Coronary artery (tissue), 2 donors: Measurements from ENCODE around the gene IRAK1.
A peak's percentile ranks its signal among the peaks of the same experiment; 100 is the strongest.

ENCODE experiments used
- DNase-seq: peaks from one replicate; pipeline ENCODE4 v3.0.0-alpha.2; 2017; ENCODE audit warnings: low spot score
- H3K27ac ChIP-seq, 2 donors: fragments of 200-600 bp; sonication (generic); one replicate each; pipeline ENCODE4 v1.5.1; 2016 to 2019
- H3K4me3 ChIP-seq: fragments of 200-600 bp; sonication (generic); 2 replicates; pipeline ENCODE4 v1.5.1; 2016; ENCODE audit warnings: mild to moderate bottlenecking, moderate library complexity
- TF ChIP-seq, protein P1 (sequence below): fragments of 200-600 bp; sonication (generic); IDR thresholded peaks from one replicate; pipeline ENCODE4 v1.5.1; 2019; ENCODE audit warnings: antibody characterized with exemption

IRAK1 gene

DNA sequence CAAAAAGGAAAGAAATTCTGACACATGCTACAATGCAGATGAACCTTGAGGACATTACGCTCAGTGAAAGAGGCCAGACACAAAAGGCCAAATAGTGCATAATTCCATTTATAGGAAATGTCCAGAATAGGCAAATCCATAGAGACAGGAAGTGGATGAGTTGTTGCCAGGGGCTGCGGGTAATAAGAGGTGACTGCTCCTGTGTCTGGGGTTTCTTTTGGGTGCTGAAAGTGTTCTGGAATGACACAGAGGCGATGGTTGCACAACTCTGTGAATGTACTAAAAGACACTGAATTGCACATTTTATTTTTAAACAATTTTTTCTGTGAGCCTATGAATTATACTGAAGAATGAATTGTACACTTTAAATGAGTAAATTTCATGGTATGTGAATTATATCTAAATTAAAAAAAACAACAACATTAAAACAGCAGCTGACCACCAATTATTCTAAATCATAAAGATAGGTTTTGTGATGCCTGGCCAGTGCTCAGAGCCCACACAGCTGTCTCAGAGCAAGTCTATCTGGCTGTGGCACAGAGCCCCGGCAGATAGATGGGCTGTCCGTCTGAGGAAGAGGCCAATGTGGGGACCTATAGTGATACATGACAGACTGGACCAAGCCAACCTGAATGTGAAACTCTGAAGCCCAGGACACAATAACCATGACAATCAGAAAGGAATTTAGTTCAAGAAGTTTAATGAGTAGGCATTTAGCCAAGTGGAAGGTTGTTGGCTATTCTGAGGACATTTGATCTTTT, 23.5 kb upstream of the IRAK1 start:
- DNase-seq, result no peak

DNA sequence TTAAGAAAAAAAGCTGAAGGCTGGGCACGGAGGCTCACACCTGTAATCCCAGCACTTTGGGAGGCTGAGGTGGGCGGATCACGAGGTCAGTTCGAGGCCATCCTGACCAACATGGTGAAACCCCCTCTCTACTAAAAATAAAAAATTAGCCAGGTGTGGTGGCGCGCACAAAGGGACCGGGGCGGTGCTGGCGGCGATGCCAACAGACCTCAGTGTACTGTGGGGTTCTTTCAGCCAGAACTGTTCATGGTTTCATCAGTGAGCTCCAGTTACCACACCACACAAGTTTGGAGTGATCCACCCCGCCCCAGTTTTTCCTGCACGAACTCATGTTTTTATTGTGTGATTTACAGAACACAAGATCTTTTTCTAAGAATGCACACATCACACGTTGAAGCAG, 21.2 kb upstream of the IRAK1 start:
- DNase-seq, result no peak
- Histone ChIP-seq H3K4me3 (no peak overlapping the region), H3K27ac (peak overlapping the region in 1 of 2 donors; percentile 3)
- TF ChIP-seq, protein P1, sequence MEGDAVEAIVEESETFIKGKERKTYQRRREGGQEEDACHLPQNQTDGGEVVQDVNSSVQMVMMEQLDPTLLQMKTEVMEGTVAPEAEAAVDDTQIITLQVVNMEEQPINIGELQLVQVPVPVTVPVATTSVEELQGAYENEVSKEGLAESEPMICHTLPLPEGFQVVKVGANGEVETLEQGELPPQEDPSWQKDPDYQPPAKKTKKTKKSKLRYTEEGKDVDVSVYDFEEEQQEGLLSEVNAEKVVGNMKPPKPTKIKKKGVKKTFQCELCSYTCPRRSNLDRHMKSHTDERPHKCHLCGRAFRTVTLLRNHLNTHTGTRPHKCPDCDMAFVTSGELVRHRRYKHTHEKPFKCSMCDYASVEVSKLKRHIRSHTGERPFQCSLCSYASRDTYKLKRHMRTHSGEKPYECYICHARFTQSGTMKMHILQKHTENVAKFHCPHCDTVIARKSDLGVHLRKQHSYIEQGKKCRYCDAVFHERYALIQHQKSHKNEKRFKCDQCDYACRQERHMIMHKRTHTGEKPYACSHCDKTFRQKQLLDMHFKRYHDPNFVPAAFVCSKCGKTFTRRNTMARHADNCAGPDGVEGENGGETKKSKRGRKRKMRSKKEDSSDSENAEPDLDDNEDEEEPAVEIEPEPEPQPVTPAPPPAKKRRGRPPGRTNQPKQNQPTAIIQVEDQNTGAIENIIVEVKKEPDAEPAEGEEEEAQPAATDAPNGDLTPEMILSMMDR, result no peak

More for the DNA sequence above, 23.5 kb upstream of the IRAK1 start:
- Histone ChIP-seq H3K4me3 (no peak overlapping the region), H3K27ac (peak overlapping the region in 1 of 2 donors; percentile 51)
- TF ChIP-seq, protein P1, result no peak

DNA sequence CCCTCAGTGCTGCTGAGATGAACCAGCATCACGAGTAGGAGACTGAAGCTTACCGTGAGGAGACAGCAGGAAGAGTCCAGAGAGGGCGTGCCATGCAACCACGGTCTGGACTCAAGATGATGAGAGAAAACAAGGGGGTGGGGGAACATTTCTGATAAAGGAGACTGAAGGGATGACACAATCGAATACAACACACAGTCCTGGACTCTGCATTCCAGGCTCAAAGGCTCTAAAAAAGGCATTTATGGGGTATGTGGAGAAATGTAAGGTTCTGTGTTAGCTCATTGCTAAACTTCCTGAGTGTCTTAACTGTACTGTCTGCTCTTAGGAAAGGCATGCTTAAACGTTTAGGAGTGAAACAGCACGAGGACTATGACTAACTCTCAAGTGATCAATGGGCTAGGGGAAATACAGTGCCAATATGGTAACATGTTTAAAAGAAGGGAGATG, 20.6 kb upstream of the IRAK1 start:
- DNase-seq, result no peak
- Histone ChIP-seq H3K4me3 (no peak overlapping the region), H3K27ac (peak overlapping the region; percentile 3 to 36)
- TF ChIP-seq, protein P1, result no peak

DNA sequence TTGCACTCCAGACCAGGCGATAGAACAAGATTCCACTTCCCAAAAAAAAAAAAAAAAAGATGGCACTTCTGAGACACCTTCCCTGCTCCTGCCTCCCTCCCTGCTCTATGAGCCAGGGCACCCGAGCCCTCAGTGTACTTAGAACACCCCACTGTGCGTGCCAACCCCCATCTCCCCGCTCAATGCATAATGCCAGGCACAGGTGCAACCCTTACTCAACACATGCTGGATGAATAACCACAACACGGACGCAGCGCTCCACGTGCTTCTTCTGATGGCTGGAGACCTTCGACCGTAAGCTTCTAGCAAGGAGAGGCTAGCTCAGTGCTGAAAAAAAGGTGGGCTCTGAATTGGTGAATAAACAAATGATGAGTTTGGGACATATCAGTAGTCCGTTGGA, 19.9 kb upstream of the IRAK1 start:
- TF ChIP-seq, protein P1, result no peak
- DNase-seq, result no peak
- Histone ChIP-seq H3K4me3 (no peak overlapping the region), H3K27ac (no peak overlapping the region)

DNA sequence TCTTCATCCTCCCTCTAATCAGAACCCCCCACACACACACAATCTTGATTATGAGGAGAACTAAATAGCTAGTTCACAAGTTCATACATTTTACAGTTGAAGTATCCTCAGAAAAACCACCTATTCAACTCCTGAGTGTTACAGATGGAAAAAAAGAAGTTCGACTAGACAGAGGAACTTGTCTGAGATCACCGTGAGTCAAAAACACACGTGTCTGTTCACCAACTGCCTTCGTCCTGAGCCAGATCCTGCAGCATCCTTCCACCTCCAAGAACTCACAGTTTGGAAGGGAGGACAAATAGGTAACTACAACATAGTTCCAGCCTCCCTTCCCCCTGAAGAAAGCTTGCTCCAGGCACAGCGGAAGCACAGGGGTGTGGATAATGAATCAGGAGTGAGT, 19.0 kb upstream of the IRAK1 start:
- DNase-seq, result no peak
- Histone ChIP-seq H3K4me3 (no peak overlapping the region), H3K27ac (no peak overlapping the region)
- TF ChIP-seq, protein P1, result no peak

DNA sequence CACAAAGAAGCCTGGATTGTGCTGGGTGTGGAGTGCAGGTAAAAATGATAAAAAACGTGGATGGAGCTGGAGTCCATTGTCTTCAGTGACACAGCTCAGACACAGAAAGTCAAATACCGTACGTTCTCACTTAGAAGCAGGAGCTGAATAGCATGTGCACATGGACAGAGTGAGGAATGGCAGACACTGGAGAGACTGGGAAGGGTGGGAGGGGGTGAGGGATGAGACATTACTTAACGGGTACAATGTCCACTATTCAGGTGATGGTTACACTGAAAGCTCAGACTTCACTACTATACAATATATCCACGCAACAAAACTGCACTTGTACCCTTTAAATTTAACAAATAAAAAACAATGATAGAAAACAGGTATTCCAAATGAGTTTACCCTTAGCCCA, 18.1 kb upstream of the IRAK1 start:
- Histone ChIP-seq H3K4me3 (no peak overlapping the region), H3K27ac (no peak overlapping the region)
- TF ChIP-seq, protein P1, result no peak
- DNase-seq, result no peak

DNA sequence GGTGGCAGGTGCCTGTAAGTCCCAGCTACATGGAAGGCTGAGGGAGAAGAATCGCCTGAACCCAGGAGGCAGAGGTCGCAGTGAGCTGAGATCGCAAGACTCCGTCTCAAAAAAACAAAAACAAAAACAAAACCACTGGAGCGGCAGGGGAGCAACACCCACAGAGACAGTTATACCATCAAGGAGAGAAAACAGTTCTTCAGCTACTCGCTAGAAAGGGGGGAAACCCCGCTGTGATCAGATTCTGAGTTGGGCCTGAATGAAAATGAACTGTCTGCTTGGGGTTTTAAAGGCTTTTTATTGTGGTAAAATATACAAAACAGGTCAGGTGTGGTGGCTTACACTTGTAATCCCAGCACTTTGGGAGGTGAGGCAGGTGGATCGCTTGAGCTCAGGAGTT, 16.8 kb upstream of the IRAK1 start:
- DNase-seq, result no peak
- Histone ChIP-seq H3K4me3 (no peak overlapping the region), H3K27ac (no peak overlapping the region)
- TF ChIP-seq, protein P1, result no peak
